ENCODE data around the gene SLC23A2.

SLC23A2 gene

GRCh38 chr20:4838526-4838925 lies 162.8 kb downstream of the SLC23A2 start:
- DNase-seq (ENCODE audit: low read depth) = no peak
- no peak for TF ChIP-seq CTCF (IDR thresholded peaks at IDR 0.05; ENCODE audit: low read depth, low read length)
- TF ChIP-seq MAX (IDR thresholded peaks at IDR 0.05; ENCODE audit: low read depth, low read length) = no peak
- no peak for TF ChIP-seq MYC (IDR thresholded peaks at IDR 0.05; ENCODE audit: low read depth, low read length)
- H3K4me3 ChIP-seq (ENCODE audit: low read depth, low read length) = no peak overlapping the region

GRCh38 chr20:4837760-4838159 lies 163.6 kb downstream of the SLC23A2 start:
- TF ChIP-seq MAX (IDR thresholded peaks at IDR 0.05; ENCODE audit: low read depth, low read length) (no peak), MYC (IDR thresholded peaks at IDR 0.05; ENCODE audit: low read depth, low read length) (no peak), CTCF (IDR thresholded peaks at IDR 0.05; ENCODE audit: low read depth, low read length) (no peak), POLR2A (IDR thresholded peaks at IDR 0.05; ENCODE audit: extremely low read depth, insufficient read length) (no peak)
- no peak overlapping the region for H3K4me3 ChIP-seq (ENCODE audit: low read depth, low read length)
- no peak for DNase-seq (ENCODE audit: low read depth)

- H3K4me3 ChIP-seq (ENCODE audit: low read depth, low read length) = no peak overlapping the region
- TF ChIP-seq POLR2A (IDR thresholded peaks at IDR 0.05; ENCODE audit: extremely low read depth, insufficient read length) (no peak), MYC (IDR thresholded peaks at IDR 0.05; ENCODE audit: low read depth, low read length) (no peak), MAX (IDR thresholded peaks at IDR 0.05; ENCODE audit: low read depth, low read length) (no peak), CTCF (IDR thresholded peaks at IDR 0.05; ENCODE audit: low read depth, low read length) (no peak)
- no peak for DNase-seq (ENCODE audit: low read depth)
Observed at GRCh38 chr20:4836935-4837334, 164.4 kb downstream of the SLC23A2 start.

- no peak overlapping the region for H3K4me3 ChIP-seq (ENCODE audit: low read depth, low read length)
- no peak for DNase-seq (ENCODE audit: low read depth)
- TF ChIP-seq MAX (IDR thresholded peaks at IDR 0.05; ENCODE audit: low read depth, low read length) (no peak), CTCF (IDR thresholded peaks at IDR 0.05; ENCODE audit: low read depth, low read length) (no peak)
Observed at GRCh38 chr20:4836473-4836872, 164.8 kb downstream of the SLC23A2 start.

- no peak overlapping the region for H3K4me3 ChIP-seq (ENCODE audit: low read depth, low read length)
- TF ChIP-seq MYC (IDR thresholded peaks at IDR 0.05; ENCODE audit: low read depth, low read length) (no peak), POLR2A (IDR thresholded peaks at IDR 0.05; ENCODE audit: extremely low read depth, insufficient read length) (no peak), MAX (IDR thresholded peaks at IDR 0.05; ENCODE audit: low read depth, low read length) (no peak), CTCF (IDR thresholded peaks at IDR 0.05; ENCODE audit: low read depth, low read length) (no peak)
- no peak for DNase-seq (ENCODE audit: low read depth)
Observed at GRCh38 chr20:4835244-4836177, 165.8 kb downstream of the SLC23A2 start.

Measured in NB4 (cell line).